Renal cortex interstitium (tissue), 11 donors: ENCODE data around the gene ITSN1. TPM values are rescaled to one million over a fixed set of nuclear protein-coding genes. Genes with fewer than 3 reads are reported as not detected.

Experiments
- DNase-seq, 11 donors: peaks; one replicate each; pipeline ENCODE4 v3.0.0-alpha.2; 2013; ENCODE audit warnings: low read depth in 9 of 11, low spot score in 4 of 11; ENCODE audit errors: extremely low read depth in 1 of 11
- polyA plus RNA-seq, 3 donors: library from polyadenylated mRNA; unstranded; fragments of 120-200 nt; gene quantifications; one replicate each; pipeline ENCODE4 v1.2.1, GENCODE V29; 2013; ENCODE audit not compliant: insufficient read length in 3 of 3

The ITSN1 gene
- polyA plus RNA-seq, 3 donors = 42.9 to 52.1 (median 47.9) TPM

GRCh38 chr21:33841561-33841960 is 199.3 kb downstream of the ITSN1 start:
- no peak for DNase-seq

DNA sequence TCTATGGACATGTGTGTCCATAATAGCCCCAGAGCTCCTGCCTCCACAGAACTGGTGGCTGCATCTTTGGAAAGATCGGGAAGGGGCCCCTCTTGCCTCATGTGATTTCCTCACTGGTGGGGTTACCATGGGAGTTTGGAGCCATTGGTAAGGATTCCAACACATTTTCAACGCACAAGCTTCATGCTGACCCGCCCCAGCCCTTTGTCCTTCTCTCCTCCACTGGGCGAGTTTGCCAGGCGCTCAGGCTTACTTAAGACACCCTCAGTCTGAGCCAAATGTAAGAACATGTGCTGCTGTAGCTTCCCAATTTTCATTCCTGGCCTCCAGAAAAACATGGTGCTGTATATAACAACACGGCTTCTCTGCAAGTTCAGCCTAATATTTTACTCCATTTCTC is 200.9 kb downstream of the ITSN1 start:
- no peak for DNase-seq

- peak in 10 of 11 donors; percentile 40 to 78 (median 58) for DNase-seq
Measured at GRCh38 chr21:33844104-33844889, 202.0 kb downstream of the ITSN1 start.

GRCh38 chr21:33844890-33845205 is 202.5 kb downstream of the ITSN1 start:
- DNase-seq = no peak

DNA sequence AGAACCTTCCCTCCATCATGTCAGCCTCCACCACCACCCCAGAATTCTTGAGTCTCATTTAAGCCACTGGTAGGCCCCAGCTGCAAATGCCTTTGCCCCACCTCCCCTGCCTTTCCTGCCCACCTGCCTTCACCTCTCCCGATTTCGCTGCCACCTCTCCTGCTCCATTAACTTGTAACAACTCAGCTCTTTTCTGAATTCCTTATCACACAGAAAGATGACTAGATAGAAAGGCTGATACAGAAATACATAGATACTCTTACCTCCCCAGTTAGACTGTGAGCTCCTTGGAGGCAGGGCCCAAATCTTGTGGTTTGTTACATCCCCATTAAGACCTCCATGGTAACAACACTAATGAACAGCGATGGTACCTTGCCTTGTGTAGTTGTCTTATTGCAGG is 203.8 kb downstream of the ITSN1 start:
- DNase-seq = no peak

DNA sequence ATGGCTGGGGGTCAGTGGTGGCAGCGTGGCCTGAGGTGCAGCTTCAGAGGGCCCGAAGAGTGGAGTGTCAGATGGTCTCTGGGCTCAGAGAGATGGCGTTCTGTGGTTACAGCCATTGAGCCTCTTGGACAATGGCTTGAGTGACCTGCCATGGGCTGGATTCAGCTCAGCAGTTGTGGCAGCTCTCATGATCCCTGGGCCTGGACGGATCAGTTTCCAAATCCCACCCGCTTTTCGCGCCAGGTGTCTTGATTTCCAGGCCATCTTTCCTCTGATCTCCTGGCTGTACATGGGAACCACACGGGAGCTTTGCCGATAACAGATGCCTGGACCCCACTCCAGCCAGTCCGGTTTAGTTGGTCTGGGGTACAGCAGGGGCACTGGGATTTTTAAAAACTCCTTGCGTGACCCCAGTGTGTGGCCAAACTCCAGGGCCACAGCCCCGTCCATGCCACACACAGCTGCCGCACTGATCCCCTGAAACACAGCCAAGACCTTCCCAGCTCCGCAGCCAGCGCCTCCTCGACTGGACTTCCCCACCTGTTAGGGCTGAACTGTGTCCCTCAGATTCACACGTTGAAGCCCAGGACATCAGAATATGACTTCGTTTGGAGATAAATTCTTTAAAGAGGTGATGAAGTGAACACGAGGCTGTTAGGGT is 205.4 kb downstream of the ITSN1 start:
- DNase-seq = no peak

GRCh38 chr21:33848249-33848953 is 206.1 kb downstream of the ITSN1 start:
- DNase-seq = peak in 9 of 11 donors; percentile 32 to 59 (median 47)

- no peak for DNase-seq
Measured at GRCh38 chr21:33849834-33850233, 207.5 kb downstream of the ITSN1 start.

DNA sequence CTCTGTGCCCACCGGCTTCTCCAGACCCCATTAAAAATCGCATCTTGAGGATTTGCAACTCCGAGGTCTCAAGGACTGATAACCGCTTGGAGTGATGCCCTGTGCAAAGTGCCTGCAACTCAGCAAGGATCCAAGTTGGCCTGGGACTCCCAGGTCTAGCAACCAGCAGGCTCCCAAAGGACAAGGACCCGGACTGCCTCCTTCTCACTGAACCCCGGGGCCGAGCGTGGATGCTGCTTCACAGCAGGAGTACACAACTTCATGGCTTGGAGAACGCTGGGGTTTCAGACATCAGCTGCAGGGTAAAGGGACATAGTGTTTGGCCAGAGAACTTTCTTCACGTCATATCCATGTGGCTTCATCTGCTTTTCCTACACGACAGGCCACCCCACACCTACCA is 208.1 kb downstream of the ITSN1 start:
- DNase-seq = no peak

GRCh38 chr21:33850985-33851384 is 208.7 kb downstream of the ITSN1 start:
- no peak for DNase-seq

GRCh38 chr21:33852485-33852884 is 210.2 kb downstream of the ITSN1 start:
- no peak for DNase-seq

DNA sequence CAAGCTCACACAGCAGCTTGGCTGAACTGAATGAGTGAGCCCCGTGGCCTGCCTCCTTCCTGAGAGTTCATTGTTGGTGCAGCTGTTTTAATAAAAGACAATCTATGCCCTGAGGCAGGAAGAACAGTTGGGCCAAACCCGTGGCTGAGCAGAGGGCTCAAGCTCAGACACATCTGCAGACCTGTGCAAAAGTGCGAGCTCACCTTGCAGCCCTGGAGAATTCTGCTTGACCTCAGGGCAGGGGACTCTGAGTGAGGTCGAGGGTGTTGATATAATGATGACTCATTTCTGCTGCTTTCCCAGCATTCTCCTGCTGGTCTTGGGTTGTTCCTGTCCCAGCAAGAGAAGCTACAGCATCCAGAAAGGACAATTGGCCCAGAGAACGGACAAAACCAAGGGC is 212.3 kb downstream of the ITSN1 start:
- no peak for DNase-seq

DNA sequence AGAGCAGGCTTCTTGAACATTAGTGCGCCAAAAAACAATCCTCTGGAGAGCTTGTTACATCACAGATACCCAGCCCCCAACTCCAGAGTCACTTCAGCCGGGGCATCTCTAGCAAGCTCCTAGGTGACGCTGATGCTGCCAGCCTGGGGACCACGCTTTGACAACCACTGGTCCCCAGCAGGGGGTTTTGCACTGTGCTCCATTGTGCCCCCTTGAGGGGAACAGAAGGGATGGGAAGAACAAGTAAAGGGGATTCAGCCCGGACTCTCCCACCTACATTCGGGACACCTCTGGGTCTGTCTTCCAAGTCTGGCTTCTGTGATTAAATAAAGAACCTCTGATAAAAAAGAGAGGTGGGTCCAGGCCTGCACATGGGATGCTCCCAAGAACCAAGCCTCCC is 212.9 kb downstream of the ITSN1 start:
- DNase-seq = no peak

- DNase-seq = no peak
Measured at GRCh38 chr21:33856893-33857527, 214.7 kb downstream of the ITSN1 start.

GRCh38 chr21:33857846-33858666 is 215.8 kb downstream of the ITSN1 start:
- DNase-seq = no peak

- DNase-seq = no peak
Measured at GRCh38 chr21:33858667-33859372, 216.5 kb downstream of the ITSN1 start.

- DNase-seq = no peak
Measured at GRCh38 chr21:33859373-33860102, 217.2 kb downstream of the ITSN1 start.
